Loucy (cell line): ENCODE results near the gene SH3PXD2A.

Source experiments
- CTCF ChIP-seq: fragments of 200-600 bp; sonication (generic); conservative IDR thresholded peaks from 2 replicates; pipeline ENCODE4 v1.5.1; 2014; ENCODE audit warnings: mild to moderate bottlenecking, antibody characterized with exemption, low read length
- EZH2phosphoT487 ChIP-seq: fragments of 200-600 bp; IDR thresholded peaks from 2 replicates; pipeline ENCODE4 v1.6.1; 2018; ENCODE audit warnings: antibody characterized with exemption, mild to moderate bottlenecking, moderate library complexity, borderline replicate concordance

GRCh38 chr10:103546401-103546800 lies 309.0 kb downstream of the SH3PXD2A start:
- no peak for TF ChIP-seq CTCF
- no peak for TF ChIP-seq EZH2phosphoT487
